Astrocyte of the spinal cord (primary cell): Measurements from ENCODE around the gene MESP1.

Experiments
- DNase-seq: peaks from one replicate; pipeline ENCODE4 v3.0.0; 2011; ENCODE audit warnings: low read depth, low spot score
- H3K4me3 ChIP-seq: 2 replicates; pipeline ENCODE4 v1.5.1; 2011; ENCODE audit warnings: low read depth, mild to moderate bottlenecking, low read length, moderate library complexity
- in situ Hi-C: cut with HindIII; loops from 2 replicates; pipeline ENCODE4 v1.10.0; 2017; ENCODE audit warnings: low sequenced_read_pairs
- TF ChIP-seq, protein P1 (sequence below): IDR thresholded peaks from 2 replicates; pipeline ENCODE4 v1.5.1; 2012; ENCODE audit warnings: low read depth, mild to moderate bottlenecking, low read length, inconsistent platforms

MESP1 gene

DNA sequence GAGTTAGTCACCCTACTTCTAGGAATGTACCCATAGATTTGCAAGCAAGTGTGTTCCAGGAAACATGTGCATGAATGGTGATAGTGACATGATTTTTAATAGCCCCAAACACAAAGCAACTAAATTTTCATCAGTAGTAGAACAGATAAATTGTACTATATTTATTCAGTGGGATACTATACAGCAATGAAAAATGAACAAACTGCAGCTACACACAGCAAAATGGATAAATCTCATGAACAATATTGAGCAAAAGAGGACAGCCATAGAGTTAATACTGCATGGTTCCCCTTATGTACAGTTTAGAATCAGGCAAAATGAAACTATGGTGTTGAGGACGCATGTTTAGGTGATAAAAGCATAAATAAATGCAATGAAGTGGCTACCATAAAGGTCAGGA, 26.0 kb downstream of the MESP1 start:
- TF ChIP-seq, protein P1, sequence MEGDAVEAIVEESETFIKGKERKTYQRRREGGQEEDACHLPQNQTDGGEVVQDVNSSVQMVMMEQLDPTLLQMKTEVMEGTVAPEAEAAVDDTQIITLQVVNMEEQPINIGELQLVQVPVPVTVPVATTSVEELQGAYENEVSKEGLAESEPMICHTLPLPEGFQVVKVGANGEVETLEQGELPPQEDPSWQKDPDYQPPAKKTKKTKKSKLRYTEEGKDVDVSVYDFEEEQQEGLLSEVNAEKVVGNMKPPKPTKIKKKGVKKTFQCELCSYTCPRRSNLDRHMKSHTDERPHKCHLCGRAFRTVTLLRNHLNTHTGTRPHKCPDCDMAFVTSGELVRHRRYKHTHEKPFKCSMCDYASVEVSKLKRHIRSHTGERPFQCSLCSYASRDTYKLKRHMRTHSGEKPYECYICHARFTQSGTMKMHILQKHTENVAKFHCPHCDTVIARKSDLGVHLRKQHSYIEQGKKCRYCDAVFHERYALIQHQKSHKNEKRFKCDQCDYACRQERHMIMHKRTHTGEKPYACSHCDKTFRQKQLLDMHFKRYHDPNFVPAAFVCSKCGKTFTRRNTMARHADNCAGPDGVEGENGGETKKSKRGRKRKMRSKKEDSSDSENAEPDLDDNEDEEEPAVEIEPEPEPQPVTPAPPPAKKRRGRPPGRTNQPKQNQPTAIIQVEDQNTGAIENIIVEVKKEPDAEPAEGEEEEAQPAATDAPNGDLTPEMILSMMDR: no peak
- in situ Hi-C loops: no loop called here
- no peak for DNase-seq
- no peak overlapping the region for H3K4me3 ChIP-seq

DNA sequence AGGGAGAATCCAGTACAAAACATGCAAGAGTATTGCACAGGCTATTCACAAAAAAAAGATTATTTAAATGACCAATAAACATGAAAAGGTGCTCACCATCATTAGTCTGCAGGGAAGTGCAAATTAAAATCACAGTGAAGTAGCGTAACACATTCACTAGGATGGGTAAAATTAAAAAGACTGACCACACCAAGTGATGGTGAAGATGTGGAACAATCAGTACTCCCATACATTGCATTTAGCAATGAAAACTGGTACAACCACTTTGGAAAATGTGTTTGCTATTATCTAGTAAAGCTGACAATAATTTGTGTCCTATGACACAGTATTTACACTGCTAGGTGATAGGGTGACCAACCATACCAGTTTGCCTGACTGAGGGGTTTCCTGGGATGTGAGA, 26.4 kb downstream of the MESP1 start:
- TF ChIP-seq, protein P1: no peak
- no peak overlapping the region for H3K4me3 ChIP-seq
- DNase-seq: no peak
- in situ Hi-C loops: no loop called here

DNA sequence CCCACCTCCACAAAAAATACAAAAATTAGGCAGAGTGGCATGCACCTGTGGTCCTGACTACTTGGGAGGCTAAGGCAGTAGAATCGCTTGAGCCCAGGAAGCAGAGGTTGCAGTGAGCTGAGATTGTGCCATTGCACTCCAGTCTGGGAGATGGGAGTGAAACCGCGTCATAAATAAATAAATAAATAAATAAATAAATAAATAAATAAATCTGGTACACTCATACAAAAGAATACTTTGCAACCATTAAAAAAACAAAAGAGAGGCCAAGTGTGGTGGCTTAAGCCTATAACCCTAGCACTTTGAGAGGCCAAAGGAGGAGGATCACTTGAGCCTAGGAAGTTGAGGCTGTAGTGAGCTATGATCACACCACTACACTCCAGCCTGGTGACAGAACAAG, 28.0 kb downstream of the MESP1 start:
- DNase-seq: no peak

DNA sequence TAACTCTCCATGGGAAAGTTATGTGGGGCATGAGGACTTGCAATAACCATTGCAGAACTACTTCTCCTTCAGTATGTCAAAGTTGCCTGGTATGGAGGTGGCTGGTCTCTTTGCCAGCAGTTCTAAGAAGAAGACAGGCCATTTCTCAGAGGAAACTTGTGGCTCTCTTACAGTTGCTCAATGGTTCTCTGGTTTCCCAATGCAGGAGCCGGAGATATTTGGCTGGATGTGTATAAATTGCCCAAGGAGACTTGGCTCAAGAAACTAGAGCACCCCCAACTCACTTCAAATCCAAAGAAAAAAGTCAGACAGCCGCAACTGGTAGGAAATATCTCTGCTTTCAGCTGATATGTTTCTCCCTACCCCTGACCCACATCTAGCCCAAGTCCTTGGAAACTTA, 36.3 kb downstream of the MESP1 start:
- TF ChIP-seq, protein P1: no peak
- DNase-seq: no peak
- H3K4me3 ChIP-seq: no peak overlapping the region
- in situ Hi-C loops: no loop called here

More for the DNA sequence above, 28.0 kb downstream of the MESP1 start:
- no peak overlapping the region for H3K4me3 ChIP-seq
- TF ChIP-seq, protein P1: no peak
- in situ Hi-C loops: no loop called here

DNA sequence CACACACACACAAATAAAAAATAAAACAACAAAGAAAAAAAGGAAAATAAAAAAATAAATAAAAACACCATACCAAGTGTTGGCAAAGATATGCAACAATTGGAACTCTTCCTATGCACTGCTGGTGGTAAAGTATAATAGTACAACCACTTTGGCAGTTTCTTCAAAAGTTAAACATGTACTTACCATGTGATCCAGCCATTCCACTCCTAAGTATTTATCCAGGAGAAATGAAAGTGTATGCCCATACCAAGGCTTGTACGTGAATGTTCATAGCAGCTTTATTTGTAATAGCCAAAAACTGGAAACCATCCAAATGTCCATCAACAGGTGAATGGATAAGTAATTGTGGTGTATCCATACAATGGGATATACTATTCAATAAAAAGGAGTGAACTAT, 43.5 kb downstream of the MESP1 start:
- no peak for DNase-seq
- TF ChIP-seq, protein P1: no peak
- H3K4me3 ChIP-seq: no peak overlapping the region
- in situ Hi-C loops: no loop called here

GRCh38 chr15:89704411-89704810, 46.6 kb downstream of the MESP1 start:
- in situ Hi-C loops: no loop called here
- TF ChIP-seq, protein P1: no peak
- H3K4me3 ChIP-seq: no peak overlapping the region
- DNase-seq: no peak
